ENCODE data around the gene PTGR3. TPM values are rescaled to one million over a fixed set of nuclear protein-coding genes. Genes with fewer than 3 reads are reported as not detected.
A peak's percentile ranks its signal among the peaks of the same experiment; 100 is the strongest.

PTGR3 gene
- polyA plus RNA-seq (ENCODE audit: insufficient read length): 40.0 TPM

- no peak for DNase-seq (ENCODE audit: low read depth)
Observed at GRCh38 chr18:75209129-75209950, at the start of gene PTGR3. TSS of gene PTGR3 (minus strand) at chr18:75209139. CDS start at chr18:75209058, 81 bp downstream.

GRCh38 chr18:75257605-75258004 lies 48.7 kb upstream of the PTGR3 start:
- no peak for DNase-seq (ENCODE audit: low read depth)

GRCh38 chr18:75256376-75256775 lies 47.4 kb upstream of the PTGR3 start:
- no peak for DNase-seq (ENCODE audit: low read depth)

GRCh38 chr18:75255094-75255493 lies 46.2 kb upstream of the PTGR3 start:
- no peak for DNase-seq (ENCODE audit: low read depth)

- DNase-seq (ENCODE audit: low read depth): no peak
Observed at GRCh38 chr18:75253784-75254183, 44.8 kb upstream of the PTGR3 start.

GRCh38 chr18:75253043-75253442 lies 44.1 kb upstream of the PTGR3 start:
- no peak for DNase-seq (ENCODE audit: low read depth)

- DNase-seq (ENCODE audit: low read depth): no peak
Observed at GRCh38 chr18:75252136-75252535, 43.2 kb upstream of the PTGR3 start.

- DNase-seq (ENCODE audit: low read depth): no peak
Observed at GRCh38 chr18:75251466-75251865, 42.5 kb upstream of the PTGR3 start.

- DNase-seq (ENCODE audit: low read depth): no peak
Observed at GRCh38 chr18:75250471-75250821, 41.5 kb upstream of the PTGR3 start.

- no peak for DNase-seq (ENCODE audit: low read depth)
Observed at GRCh38 chr18:75249672-75250470, 40.9 kb upstream of the PTGR3 start.

GRCh38 chr18:75249175-75249518 lies 40.2 kb upstream of the PTGR3 start:
- DNase-seq (ENCODE audit: low read depth): no peak

GRCh38 chr18:75248426-75249174 lies 39.7 kb upstream of the PTGR3 start:
- DNase-seq (ENCODE audit: low read depth): no peak

GRCh38 chr18:75247611-75248421 lies 38.9 kb upstream of the PTGR3 start:
- DNase-seq (ENCODE audit: low read depth): peak; percentile 63

GRCh38 chr18:75246721-75247610 lies 38.0 kb upstream of the PTGR3 start:
- DNase-seq (ENCODE audit: low read depth): no peak

- no peak for DNase-seq (ENCODE audit: low read depth)
Observed at GRCh38 chr18:75244351-75245313, 35.7 kb upstream of the PTGR3 start.

GRCh38 chr18:75241705-75242104 lies 32.8 kb upstream of the PTGR3 start:
- no peak for DNase-seq (ENCODE audit: low read depth)

GRCh38 chr18:75240433-75240832 lies 31.5 kb upstream of the PTGR3 start:
- DNase-seq (ENCODE audit: low read depth): no peak

GRCh38 chr18:75238786-75239185 lies 29.8 kb upstream of the PTGR3 start:
- no peak for DNase-seq (ENCODE audit: low read depth)

- DNase-seq (ENCODE audit: low read depth): no peak
Observed at GRCh38 chr18:75238100-75238499, 29.2 kb upstream of the PTGR3 start.

Measured in forelimb muscle (tissue), 1 donor.